Fibroblast of pulmonary artery (primary cell): Measurements from ENCODE around the gene RCN1.
A peak's percentile ranks its signal among the peaks of the same experiment; 100 is the strongest.

Experiments
- DNase-seq: peaks from one replicate; pipeline ENCODE4 v3.0.0-alpha.2; 2010; ENCODE audit warnings: low read depth
- H3K4me3 ChIP-seq: replicated peaks from 2 replicates; pipeline ENCODE4 v1.5.1; 2011; ENCODE audit warnings: low read depth, mild to moderate bottlenecking, control low read depth, low read length, moderate library complexity
- CTCF ChIP-seq: IDR thresholded peaks from 2 replicates; pipeline ENCODE4 v1.5.1; 2011; ENCODE audit warnings: mild to moderate bottlenecking, control low read depth, low read length, inconsistent platforms; ENCODE audit errors: missing control alignments

RCN1 gene

GRCh38 chr11:32109592-32109991 is 18.7 kb downstream of the RCN1 start:
- no peak for DNase-seq
- TF ChIP-seq CTCF, result no peak
- no peak overlapping the region for H3K4me3 ChIP-seq

- DNase-seq, result no peak
- no peak overlapping the region for H3K4me3 ChIP-seq
- TF ChIP-seq CTCF, result no peak
Observed at GRCh38 chr11:32110795-32111194, 19.9 kb downstream of the RCN1 start.

- H3K4me3 ChIP-seq, result no peak overlapping the region
- DNase-seq, result no peak
- no peak for TF ChIP-seq CTCF
Observed at GRCh38 chr11:32113200-32113919, 22.5 kb downstream of the RCN1 start.

- no peak for TF ChIP-seq CTCF
- H3K4me3 ChIP-seq, result no peak overlapping the region
- DNase-seq, result no peak
Observed at GRCh38 chr11:32113920-32114203, 23.0 kb downstream of the RCN1 start.

- no peak for DNase-seq
Observed at GRCh38 chr11:32115446-32115845, 24.6 kb downstream of the RCN1 start.

GRCh38 chr11:32116668-32117067 is 25.8 kb downstream of the RCN1 start:
- no peak for TF ChIP-seq CTCF
- H3K4me3 ChIP-seq, result no peak overlapping the region
- no peak for DNase-seq

More at GRCh38 chr11:32115446-32115845, 24.6 kb downstream of the RCN1 start:
- peak; percentile 7 for TF ChIP-seq CTCF
- no peak overlapping the region for H3K4me3 ChIP-seq
